Body of pancreas (tissue), 4 donors: ENCODE data around the gene LRRC27. TPM values are rescaled to one million over a fixed set of nuclear protein-coding genes. Genes with fewer than 3 reads are reported as not detected.
A peak's percentile ranks its signal among the peaks of the same experiment; 100 is the strongest.

ENCODE experiments used
- ATAC-seq: fragments of 150-250 bp; one replicate; pipeline ENCODE4 v1.9.1; 2016
- DNase-seq, 4 donors: peaks; one replicate each; pipeline ENCODE4 v3.0.0-alpha.2; 2019
- H3K27ac ChIP-seq, 4 donors: fragments of 200-600 bp; sonication (generic); 1 replicate in 3 of 4; 2 replicates in 1 of 4; pipeline versions ENCODE4 v1.5.1 to v1.6.1; 2016 to 2019; ENCODE audit warnings: mild to moderate bottlenecking in 1 of 4, mixed read lengths in 1 of 4, moderate library complexity in 1 of 4
- H3K27me3 ChIP-seq, 2 donors: fragments of 200-600 bp; sonication (generic); one replicate each; pipeline ENCODE4 v1.6.0; 2016; ENCODE audit warnings: mild to moderate bottlenecking in 1 of 2
- H3K36me3 ChIP-seq, 2 donors: fragments of 200-600 bp; sonication (generic); replicated peaks in 1 of 2; 2 replicates each; pipeline ENCODE4 v1.5.1; 2016; ENCODE audit warnings: low read depth in 2 of 2; ENCODE audit not compliant: insufficient read depth in 1 of 2
- H3K4me1 ChIP-seq: fragments of 200-600 bp; sonication (generic); one replicate; pipeline ENCODE4 v1.6.0; 2016
- H3K4me3 ChIP-seq, 2 donors: fragments of 200-600 bp; sonication (generic); 1 replicate in 1 of 2; 2 replicates in 1 of 2; pipeline ENCODE4 v1.5.1; 2016 to 2019
- H3K9me3 ChIP-seq, 3 donors: fragments of 200-600 bp; sonication (generic); 1 replicate in 2 of 3; 2 replicates in 1 of 3; pipeline ENCODE4 v1.5.1; 2016
- POLR2A ChIP-seq, 3 donors: fragments of 450-650 bp; IDR thresholded peaks; one replicate each; pipeline ENCODE4 v1.6.1; 2016; ENCODE audit warnings: antibody characterized with exemption in 3 of 3, mild to moderate bottlenecking in 2 of 3
- WGBS, 2 donors: methylation state at CpG; one replicate each; pipeline ENCODE4 v1.1.5; 2017; 5-methylcytosine and 5-hydroxymethylcytosine counted together
- intact Hi-C: fragments of 100-400 bp; cut with DNase I; formaldehyde crosslinking; loops from one replicate; pipeline ENCODE4 v1.15.1; 2023
- total RNA-seq, 2 donors: library from RNA; depleted of rRNA; stranded (reverse); fragments of >200 nt; gene quantifications; one replicate each; pipeline ENCODE4 v1.1.0, GENCODE V29; 2016
- TF ChIP-seq, protein P1 (sequence below), 7 experiments: fragments of 450-650 bp in 4 of 7; fragments of 200-600 bp in 3 of 7; sonication (generic) in 3 of 7; IDR thresholded peaks; one replicate each; pipeline ENCODE4 v1.5.1; 2016 to 2019; ENCODE audit warnings: antibody characterized with exemption in 7 of 7

LRRC27 gene
- total RNA-seq, 2 donors from 2014 or later = 6.5 to 24.7 TPM

GRCh38 chr10:132381741-132382140, 49.7 kb downstream of the LRRC27 start:
- intact Hi-C loops = no loop called here
- DNase-seq = no peak
- no peaks in the 10 kb centered on the region for H3K9me3 ChIP-seq

DNA sequence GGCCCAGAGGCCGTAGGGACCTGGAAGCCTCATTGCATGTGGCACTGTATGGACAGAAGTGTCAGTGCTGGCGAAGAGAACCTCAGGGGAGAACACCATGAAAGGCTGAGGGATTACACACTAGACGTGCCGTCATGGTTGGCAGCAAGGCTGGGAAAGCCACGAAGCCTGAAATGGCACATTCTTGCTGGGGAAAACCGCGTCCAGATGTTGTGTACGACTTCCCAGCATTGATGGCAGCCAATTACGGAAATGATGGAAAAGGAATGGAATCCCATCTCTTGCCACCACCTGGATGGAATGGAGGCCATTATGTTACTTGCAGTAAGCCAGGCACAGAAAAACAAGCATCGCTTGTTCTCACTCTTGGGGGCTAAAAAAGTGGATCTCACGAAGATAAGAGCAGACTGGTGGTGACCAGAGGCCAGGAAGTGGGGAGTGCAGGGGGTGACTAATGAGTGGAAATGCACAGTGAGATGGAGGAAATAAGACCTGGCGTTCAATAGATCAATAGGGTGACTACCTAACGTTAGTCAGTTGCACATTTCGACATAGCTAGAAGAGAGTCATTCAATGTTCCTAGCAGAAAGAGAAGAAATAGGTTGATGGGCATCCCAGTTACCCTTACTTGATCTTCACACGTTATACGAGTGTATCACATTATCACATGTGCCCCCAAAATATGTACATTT, 50.4 kb downstream of the LRRC27 start:
- TF ChIP-seq POLR2A (IDR thresholded peaks at IDR 0.05) = no peak
- TF ChIP-seq, protein P1, sequence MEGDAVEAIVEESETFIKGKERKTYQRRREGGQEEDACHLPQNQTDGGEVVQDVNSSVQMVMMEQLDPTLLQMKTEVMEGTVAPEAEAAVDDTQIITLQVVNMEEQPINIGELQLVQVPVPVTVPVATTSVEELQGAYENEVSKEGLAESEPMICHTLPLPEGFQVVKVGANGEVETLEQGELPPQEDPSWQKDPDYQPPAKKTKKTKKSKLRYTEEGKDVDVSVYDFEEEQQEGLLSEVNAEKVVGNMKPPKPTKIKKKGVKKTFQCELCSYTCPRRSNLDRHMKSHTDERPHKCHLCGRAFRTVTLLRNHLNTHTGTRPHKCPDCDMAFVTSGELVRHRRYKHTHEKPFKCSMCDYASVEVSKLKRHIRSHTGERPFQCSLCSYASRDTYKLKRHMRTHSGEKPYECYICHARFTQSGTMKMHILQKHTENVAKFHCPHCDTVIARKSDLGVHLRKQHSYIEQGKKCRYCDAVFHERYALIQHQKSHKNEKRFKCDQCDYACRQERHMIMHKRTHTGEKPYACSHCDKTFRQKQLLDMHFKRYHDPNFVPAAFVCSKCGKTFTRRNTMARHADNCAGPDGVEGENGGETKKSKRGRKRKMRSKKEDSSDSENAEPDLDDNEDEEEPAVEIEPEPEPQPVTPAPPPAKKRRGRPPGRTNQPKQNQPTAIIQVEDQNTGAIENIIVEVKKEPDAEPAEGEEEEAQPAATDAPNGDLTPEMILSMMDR (IDR thresholded peaks at IDR 0.05) = no peak
- ATAC-seq (no peak), DNase-seq (peak in 1 of 4 donors; percentile 1)
- 83 to 89% methylated on average over 16 of the region's 16 CpGs for WGBS, 2 donors
- no peaks in the 10 kb centered on the region for H3K9me3 ChIP-seq
- H3K4me3 ChIP-seq = no peak overlapping the region
- intact Hi-C loops = no loop called here
- no peak overlapping the region for H3K27ac ChIP-seq
- no peaks in the 10 kb centered on the region for H3K36me3 ChIP-seq
- no peaks in the 10 kb centered on the region for H3K4me1 ChIP-seq
- no peaks in the 10 kb centered on the region for H3K27me3 ChIP-seq

More at GRCh38 chr10:132381741-132382140, 49.7 kb downstream of the LRRC27 start:
- H3K4me1 ChIP-seq = no peaks in the 10 kb centered on the region
- H3K27ac ChIP-seq = no peak overlapping the region
- TF ChIP-seq, protein P1 (IDR thresholded peaks at IDR 0.05) = no peak
- TF ChIP-seq POLR2A (IDR thresholded peaks at IDR 0.05) = no peak
- no peaks in the 10 kb centered on the region for H3K27me3 ChIP-seq
- WGBS, 2 donors = 65 to 91% methylated on average over 2 of the region's 2 CpGs
- ATAC-seq = no peak
- no peak overlapping the region for H3K4me3 ChIP-seq
- H3K36me3 ChIP-seq = no peaks in the 10 kb centered on the region

DNA sequence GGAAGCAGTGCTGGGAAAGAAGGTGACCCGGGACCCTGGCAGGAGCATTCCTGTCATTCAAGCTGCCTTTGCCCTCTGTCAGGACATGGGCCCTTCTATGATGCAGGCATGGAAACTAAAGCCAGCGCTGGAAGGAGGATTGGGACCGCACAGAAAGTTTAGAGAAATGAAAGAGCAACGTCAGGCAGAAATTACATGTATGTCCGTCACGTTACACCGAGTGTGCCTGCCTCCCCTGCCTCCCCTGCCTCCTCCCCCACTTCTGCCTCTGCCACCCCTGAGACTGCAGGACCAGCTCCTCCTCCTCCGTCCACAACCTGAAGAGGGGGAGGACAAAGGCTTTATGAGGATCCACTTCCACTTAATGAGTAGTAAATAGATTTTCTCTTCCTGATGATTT, 51.1 kb downstream of the LRRC27 start:
- intact Hi-C loops = no loop called here
- TF ChIP-seq POLR2A (IDR thresholded peaks at IDR 0.05) = no peak
- TF ChIP-seq, protein P1 (IDR thresholded peaks at IDR 0.05) = no peak
- H3K4me3 ChIP-seq = no peak overlapping the region
- peak in 1 of 4 donors; percentile 3 for DNase-seq
- WGBS, 2 donors = 72 to 83% methylated on average over 8 of the region's 8 CpGs
- no peak for ATAC-seq
- no peaks in the 10 kb centered on the region for H3K36me3 ChIP-seq
- H3K27me3 ChIP-seq = no peaks in the 10 kb centered on the region
- H3K27ac ChIP-seq = no peak overlapping the region
- peaks cover 4% of the 10 kb centered on the region for H3K4me1 ChIP-seq
- H3K9me3 ChIP-seq = no peaks in the 10 kb centered on the region

- intact Hi-C loops = loop anchor here (2.0 kb wide), 1 partner anchor 69 kb away; no protein-coding TSS in a partner anchor
- peak in 1 of 4 donors; percentile 3 for DNase-seq
- H3K4me1 ChIP-seq = peaks cover 5% of the 10 kb centered on the region
- no peaks in the 10 kb centered on the region for H3K9me3 ChIP-seq
- no peak overlapping the region for H3K4me3 ChIP-seq
- TF ChIP-seq, protein P1 (IDR thresholded peaks at IDR 0.05) = no peak
- TF ChIP-seq POLR2A (IDR thresholded peaks at IDR 0.05) = no peak
- H3K27ac ChIP-seq = no peak overlapping the region
- no peaks in the 10 kb centered on the region for H3K36me3 ChIP-seq
- no peak for ATAC-seq
- 73 to 76% methylated on average over 8 to 13 of the region's 13 CpGs for WGBS, 2 donors
- H3K27me3 ChIP-seq = no peaks in the 10 kb centered on the region
Measured at GRCh38 chr10:132383751-132384196, 51.8 kb downstream of the LRRC27 start.
